Measurements from ENCODE around the gene POU2AF1.
"Not testable (repeated sequence)": the region's sequence is repeated elsewhere in the genome, so short reads cannot be mapped to it uniquely, and the experiment has no call there.

The POU2AF1 gene

DNA sequence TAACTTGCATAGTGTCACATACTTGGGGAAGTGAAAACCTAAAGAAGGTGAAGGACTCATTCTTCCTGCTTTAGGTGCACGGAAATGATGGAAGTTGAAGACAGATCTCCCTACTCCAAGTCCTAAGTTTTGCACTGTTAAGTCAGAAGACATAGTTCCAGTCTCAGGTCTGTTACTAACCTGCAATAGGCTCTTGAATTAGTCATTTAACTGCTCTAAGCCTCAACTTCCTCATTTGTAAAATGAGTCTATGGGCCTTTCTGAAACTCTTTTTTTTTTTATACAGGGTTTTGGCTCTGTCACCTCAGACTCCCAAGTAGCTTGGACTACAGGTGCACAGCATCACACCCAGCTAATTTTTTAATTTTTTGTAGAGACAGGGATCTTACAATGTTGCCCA is 30.8 kb upstream of the POU2AF1 start:
- FAIRE-seq, result no peak

DNA sequence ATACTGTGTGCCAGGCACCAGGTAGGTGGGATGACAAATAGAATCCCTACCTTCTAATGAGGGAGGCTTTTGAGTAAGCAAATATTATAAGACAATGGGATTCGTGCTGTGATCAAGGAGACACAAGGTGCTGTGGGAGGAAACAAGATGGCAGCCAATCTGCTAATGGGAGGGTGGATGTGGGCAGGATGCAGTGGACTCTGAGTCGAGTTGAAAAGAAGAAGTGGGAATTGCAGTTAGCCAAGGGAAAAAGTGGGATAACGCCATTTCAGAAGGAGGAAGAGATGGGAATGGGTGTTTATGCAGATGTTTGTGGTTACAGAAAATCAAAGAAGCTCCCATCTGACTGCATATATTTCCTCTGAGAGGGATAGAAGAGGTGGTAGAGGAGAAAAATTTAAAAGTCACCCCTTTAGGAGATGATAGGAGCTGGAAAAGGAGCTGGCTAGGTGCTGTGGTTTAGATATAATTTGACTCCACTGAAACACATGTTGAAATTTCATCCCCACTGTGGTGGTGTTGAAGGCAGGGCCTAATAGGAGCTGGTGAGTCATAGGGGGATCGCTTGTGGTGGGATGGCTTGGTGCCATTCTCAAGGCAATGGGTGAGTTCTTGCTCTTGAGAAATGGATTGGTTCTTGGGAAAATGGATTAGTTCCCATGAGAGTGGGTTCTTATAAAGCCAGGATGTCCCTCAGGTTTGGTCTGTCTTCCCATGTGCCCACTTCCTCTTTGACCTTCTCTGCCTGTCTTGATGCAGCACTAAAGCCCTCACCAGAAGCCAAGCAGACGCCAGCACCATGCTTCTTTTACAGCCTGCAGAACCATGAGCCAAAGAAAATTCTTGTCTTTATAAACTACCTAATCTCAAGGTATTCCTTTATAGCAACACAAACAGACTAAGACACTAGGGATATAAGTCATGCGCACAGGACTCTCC is 30.0 kb upstream of the POU2AF1 start:
- FAIRE-seq, result no peak
- no peak for DNase-seq (ENCODE audit: low spot score)

More for the DNA sequence above, 30.8 kb upstream of the POU2AF1 start:
- DNase-seq (ENCODE audit: low spot score), result no peak

GRCh38 chr11:111407652-111408051 is 28.6 kb upstream of the POU2AF1 start:
- DNase-seq (ENCODE audit: low spot score) (no peak), FAIRE-seq (no peak)

DNA sequence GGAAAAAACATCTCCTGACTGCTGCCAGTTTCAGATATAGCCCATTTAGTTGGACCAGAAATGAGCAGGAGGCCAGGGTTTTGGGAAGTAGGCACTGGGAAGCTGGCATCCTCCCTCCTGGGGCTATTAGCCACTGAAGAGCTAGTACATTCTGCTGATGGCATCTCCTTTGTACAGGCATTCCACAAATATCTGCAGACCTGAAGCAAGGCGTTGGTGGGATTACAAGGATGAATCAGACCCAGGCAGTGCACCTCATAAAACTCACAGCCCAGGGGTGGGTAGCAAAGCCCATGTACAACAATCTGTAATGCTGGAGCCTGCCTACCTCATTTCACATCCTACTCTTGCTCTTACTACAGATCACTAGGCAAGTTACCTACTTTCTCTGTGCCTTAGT is 27.5 kb upstream of the POU2AF1 start:
- DNase-seq (ENCODE audit: low spot score) (no peak), FAIRE-seq (no peak)

DNA sequence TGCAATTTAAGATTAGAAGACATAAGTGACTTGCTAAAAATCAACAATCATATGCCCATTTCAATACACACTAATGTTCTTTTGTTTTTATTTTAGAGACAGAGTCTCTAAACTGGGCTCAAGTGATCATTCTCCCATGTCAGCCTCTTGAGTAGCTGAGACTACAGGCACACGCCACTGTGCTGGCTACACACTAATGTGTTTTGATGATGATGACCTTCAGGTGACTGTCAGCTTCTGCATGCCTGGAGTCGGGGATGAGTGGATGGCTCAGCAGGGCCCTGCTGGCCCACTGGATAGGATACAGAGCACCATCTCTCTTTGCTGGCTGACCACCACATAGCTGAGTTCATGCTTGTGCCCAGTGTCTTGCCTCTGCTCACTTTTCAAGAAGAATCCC is 27.0 kb upstream of the POU2AF1 start:
- no peak for DNase-seq (ENCODE audit: low spot score)
- FAIRE-seq, result no peak

DNA sequence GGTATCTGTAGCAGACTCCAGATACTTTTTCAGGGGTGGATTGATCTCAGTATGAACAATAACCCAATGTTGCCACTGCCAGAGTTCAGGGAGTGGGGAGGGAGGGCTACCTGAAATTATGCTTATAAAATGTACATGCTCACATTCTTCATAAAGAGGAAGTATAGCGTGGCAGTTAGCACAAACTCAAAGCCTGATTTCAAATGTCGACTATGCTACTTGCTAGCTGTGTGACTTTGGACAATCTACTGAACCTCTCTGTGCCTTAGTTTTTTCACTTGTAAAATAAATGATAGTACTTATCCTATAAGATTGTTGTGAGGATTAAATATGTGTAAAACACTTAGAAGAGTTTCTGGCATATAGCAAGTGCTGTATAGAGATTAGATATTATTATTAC is 26.5 kb upstream of the POU2AF1 start:
- no peak for DNase-seq (ENCODE audit: low spot score)
- FAIRE-seq, result no peak

DNA sequence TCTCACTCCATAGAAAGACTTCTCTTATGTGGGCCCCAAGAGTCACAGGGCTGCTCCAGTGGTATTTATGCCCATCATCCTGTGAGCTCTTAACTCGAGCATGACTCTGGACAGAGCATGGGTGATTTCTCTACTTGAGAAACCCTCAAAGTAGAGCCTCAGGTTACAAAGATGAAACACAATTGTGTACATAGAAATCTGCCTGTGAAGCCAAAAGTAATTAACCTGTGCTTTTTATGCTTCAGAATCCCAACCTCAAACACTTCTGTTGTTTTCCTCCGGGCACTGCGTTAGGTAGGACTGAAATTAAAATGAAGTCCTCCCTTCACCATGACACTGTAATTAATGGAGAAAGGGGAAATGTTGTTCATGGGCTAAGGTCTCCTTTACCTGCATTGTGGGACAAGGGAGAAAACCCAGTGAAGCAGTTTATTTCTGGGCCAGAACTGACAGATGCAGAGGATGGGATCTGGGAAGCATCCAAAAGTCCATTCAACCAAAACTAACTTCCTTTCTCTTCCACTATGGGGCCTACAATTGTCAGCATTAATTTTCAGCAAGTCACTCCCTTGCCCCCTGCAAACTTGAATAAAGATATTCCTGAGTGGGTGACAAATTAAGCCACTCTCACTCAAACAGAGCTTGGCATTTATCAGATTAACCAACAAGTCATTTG is 24.1 kb upstream of the POU2AF1 start:
- DNase-seq (ENCODE audit: low spot score), result no peak

GRCh38 chr11:111402411-111402810 is 23.3 kb upstream of the POU2AF1 start:
- FAIRE-seq (no peak), DNase-seq (ENCODE audit: low spot score) (no peak)

More for the DNA sequence above, 24.1 kb upstream of the POU2AF1 start:
- no peak for FAIRE-seq

DNA sequence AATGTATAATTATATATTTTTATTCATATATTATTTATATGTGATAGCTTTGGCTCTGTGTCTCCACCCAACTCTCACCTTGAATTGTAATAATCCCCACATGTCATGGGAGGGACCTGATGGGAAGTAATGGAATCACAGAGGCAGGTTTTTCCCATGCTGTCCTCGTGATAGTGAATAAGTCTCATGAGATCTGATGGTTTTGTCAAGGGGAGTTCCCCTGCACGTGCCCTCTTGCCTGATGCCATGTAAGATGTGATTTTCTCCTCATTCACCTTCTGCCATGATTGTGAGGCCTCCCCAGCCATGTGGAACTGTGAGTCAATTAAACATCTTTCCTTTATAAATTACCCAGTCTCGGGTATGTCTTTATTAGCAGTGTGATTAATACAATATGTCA is 22.9 kb upstream of the POU2AF1 start:
- DNase-seq (ENCODE audit: low spot score); FAIRE-seq: not testable (repeated sequence)

DNA sequence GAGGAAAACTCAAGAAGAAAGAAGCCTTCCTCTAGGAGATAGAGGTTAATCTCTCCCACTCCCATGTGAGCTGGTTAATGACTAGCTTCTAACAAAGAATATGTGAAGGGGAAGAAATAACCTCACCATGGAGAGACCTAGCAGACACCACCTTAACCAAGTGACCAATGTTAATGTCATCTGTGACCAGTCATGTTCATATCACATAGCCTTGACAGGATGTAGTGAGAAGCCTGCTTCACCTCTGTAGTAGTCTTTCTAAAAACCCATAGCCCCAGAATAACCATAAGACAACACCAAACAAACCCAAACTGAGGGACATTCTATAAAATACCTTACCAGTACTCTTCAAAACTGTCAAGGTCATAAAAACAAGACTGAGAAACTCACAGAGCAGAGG is 21.5 kb upstream of the POU2AF1 start:
- no peak for DNase-seq (ENCODE audit: low spot score)
- no peak for FAIRE-seq

GRCh38 chr11:111399187-111400031 is 20.3 kb upstream of the POU2AF1 start:
- FAIRE-seq (no peak), DNase-seq (ENCODE audit: low spot score) (no peak)

DNA sequence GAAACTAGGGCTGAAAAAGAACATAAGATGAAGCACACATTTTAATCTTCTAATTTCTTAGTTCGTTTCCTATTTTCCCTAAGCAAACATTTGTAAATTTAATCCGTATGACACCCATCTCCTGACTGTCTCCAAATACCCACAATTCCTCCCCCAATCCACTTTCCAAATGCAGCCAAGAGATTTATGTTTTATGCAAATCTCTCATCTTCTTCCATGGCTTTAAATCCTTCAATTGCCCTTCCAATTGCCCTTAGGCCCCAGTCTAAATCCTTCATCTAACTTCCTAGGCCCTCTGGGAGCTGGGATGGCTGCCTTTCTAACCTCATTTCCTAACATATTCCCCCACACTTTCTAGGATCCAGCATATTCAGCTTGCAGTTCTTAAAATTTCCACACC is 18.0 kb upstream of the POU2AF1 start:
- FAIRE-seq (no peak), DNase-seq (ENCODE audit: low spot score) (no peak)

DNA sequence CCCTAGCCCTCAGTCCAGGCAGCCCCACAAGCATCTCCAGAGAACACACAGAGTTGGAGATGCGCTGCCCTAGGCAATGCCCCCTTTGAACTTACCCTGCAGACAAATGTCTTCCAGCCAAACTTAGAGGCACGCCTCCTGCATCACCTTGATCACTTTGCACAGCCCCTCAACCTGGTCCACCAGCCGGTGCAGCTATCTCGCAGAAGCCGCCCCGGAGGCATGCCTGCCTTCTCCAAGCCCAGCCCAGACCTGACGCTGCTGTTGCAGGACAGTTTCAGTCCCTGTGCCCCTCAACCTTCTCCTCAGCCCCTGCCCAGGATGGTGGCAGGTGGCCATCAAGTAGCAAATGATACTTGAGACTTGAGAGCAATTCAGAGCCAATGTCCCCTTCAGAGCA is 16.7 kb upstream of the POU2AF1 start:
- FAIRE-seq, result no peak

GRCh38 chr11:111395081-111395480 is 16.0 kb upstream of the POU2AF1 start:
- FAIRE-seq (no peak), DNase-seq (ENCODE audit: low spot score) (no peak)

More for the DNA sequence above, 16.7 kb upstream of the POU2AF1 start:
- no peak for DNase-seq (ENCODE audit: low spot score)

- FAIRE-seq; DNase-seq (ENCODE audit: low spot score): not testable (repeated sequence)
Measured at GRCh38 chr11:111394147-111394546, 15.1 kb upstream of the POU2AF1 start.

- FAIRE-seq (no peak), DNase-seq (ENCODE audit: low spot score) (no peak)
Measured at GRCh38 chr11:111393585-111393984, 14.5 kb upstream of the POU2AF1 start.

DNA sequence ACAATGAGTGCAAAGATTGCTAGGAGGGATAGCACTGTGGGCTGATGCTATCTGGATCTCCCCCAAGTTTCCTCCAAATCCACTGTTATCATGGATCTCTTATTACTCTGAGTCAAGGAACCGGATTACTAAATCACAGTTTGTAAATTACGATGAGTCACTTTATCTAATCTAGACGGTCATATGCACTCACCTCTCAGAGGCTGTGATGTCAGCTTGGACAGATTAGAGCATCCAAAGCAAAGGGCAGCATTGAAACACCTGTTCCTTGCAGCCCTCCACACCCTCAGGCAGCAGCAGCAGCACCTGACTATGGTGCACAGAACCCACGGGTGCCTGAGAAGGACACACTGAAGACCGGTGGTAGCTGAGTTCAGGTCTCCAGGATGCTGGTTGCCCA is 14.0 kb upstream of the POU2AF1 start:
- no peak for FAIRE-seq

DNA sequence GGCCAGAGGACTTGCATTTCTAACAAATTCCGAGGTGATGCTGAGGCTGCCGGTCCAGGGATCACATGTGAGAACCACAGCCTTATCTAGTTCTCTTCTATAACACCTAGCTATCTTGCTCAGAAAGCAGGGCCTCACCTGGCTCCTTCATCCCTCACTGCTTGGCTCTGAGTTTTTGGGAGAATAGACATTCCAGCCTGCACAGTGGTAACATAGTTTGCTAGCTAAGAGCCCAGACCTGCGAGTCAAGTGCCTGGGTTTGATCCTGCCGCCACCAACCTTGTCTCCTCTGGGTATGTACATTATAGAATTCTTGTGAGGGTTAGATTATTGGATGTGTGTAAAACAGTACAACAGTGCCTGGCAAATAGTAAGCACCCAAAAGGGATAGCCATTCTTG is 13.5 kb upstream of the POU2AF1 start:
- FAIRE-seq (no peak), DNase-seq (ENCODE audit: low spot score) (no peak)

More for the DNA sequence above, 14.0 kb upstream of the POU2AF1 start:
- no peak for DNase-seq (ENCODE audit: low spot score)

DNA sequence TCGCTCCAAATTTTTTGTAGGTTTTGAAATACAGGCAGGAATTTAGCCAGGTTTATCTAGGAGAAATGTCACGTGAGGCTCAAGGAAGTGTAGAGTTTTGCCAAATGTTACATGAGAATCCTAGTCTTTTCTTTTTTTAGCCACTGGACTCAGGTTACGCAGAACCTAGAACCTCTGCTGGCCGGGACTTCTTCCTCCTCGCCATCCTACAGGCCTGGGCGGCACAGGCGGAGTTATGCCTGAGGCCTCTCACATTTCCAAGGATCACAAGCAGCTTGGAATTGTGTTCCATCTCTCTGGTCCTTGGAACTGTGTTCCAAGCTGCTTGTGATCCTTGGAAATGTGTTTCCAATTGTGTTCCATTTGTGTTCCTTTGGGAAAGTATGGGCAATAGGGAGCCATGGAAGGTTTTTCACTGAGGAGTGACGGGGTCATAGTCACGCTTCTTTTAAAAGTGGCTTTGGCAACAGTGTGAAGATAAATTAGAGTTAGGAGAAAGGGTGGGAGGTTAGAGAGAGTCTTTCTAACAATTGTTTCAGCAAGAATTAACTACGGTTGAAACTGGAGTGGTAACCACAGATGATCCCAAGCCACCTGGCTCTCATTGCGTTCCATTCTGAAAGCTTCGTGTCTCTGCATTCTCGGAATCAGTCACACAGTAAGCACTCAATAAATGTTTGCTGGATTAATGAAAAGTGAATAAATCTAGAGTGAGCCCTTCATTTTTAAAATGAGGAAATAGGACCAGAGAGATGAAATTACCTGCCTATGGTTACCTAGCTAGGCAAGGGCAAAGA is 12.5 kb upstream of the POU2AF1 start:
- no peak for FAIRE-seq
- no peak for DNase-seq (ENCODE audit: low spot score)

DNA sequence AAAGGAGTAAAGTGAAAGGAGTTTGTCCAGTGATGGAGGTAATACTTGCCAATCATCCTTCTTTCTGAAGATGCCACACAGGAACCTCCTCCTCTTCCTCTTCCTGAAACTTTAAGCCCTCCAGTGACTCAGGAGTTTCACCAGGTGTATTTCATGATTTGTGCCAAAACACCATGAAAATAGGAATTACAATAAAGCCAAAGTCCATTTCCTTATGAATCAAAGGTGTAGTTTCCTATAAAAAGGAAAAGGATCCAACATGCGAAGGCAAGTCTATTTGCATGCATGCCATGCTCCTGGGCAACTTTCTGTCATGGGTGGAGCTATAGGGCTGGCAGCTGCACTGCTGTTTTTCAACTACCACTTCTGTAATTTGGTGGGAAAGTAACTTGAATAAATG is 9.8 kb upstream of the POU2AF1 start:
- FAIRE-seq, result no peak
- no peak for DNase-seq (ENCODE audit: low spot score)

- no peak for FAIRE-seq
- no peak for DNase-seq (ENCODE audit: low spot score)
Measured at GRCh38 chr11:111388420-111388819, 9.3 kb upstream of the POU2AF1 start.
